ENCODE measurements around the gene ARMCX6.
A peak's percentile ranks its signal among the peaks of the same experiment; 100 is the strongest.

Gene ARMCX6

DNA sequence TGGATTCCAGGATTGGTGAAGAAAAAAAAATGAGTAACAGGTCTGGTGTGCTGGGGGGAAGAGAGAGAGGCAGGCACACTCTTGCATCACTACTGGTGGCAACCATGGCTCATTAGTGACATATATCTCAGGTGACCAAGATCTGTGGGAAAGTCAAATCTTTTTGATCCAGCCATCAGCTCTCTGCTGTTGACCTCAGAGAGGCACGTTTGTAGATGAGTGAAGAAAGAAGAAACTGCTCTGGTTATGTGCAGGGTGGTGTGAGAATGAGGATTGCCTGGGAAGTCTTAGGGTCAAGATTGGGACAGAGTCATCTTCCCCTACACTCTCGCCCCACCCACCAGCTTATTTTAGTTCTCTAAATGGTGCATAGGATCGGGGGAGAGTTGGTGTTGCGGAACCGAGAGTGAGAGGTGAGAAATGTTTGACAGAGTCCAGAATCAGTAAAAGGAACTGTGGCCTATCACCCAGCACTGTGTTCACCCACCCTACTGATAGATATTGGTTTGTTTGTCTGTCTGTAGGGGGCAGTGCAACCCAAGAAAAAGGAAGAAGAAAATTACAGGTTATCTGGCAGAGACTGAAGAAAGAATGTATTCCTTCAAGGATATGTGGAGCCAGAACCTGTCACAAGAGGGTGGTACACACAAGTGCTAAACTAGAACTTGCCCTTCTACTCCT lies 21.9 kb downstream of the ARMCX6 start:
- DNase-seq (ENCODE audit: low read depth), result peak; percentile 81
- TF ChIP-seq, protein P1, sequence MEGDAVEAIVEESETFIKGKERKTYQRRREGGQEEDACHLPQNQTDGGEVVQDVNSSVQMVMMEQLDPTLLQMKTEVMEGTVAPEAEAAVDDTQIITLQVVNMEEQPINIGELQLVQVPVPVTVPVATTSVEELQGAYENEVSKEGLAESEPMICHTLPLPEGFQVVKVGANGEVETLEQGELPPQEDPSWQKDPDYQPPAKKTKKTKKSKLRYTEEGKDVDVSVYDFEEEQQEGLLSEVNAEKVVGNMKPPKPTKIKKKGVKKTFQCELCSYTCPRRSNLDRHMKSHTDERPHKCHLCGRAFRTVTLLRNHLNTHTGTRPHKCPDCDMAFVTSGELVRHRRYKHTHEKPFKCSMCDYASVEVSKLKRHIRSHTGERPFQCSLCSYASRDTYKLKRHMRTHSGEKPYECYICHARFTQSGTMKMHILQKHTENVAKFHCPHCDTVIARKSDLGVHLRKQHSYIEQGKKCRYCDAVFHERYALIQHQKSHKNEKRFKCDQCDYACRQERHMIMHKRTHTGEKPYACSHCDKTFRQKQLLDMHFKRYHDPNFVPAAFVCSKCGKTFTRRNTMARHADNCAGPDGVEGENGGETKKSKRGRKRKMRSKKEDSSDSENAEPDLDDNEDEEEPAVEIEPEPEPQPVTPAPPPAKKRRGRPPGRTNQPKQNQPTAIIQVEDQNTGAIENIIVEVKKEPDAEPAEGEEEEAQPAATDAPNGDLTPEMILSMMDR (IDR thresholded peaks at IDR 0.05; ENCODE audit: low read length, missing control alignments), result peak; percentile 52
- no peak overlapping the region for H3K4me3 ChIP-seq (replicated peaks; ENCODE audit: low read depth, low read length)
